Stimulated activated CD4-positive, alpha-beta T cell treated with anti-CD3 and anti-CD28 coated beads, TNF-alpha, amount 100 ng/mL, for 24 hours (primary cell): ENCODE data around the gene ITGBL1.
"Not testable (repeated sequence)": the region's sequence is repeated elsewhere in the genome, so short reads cannot be mapped to it uniquely, and the experiment has no call there.

Source experiments
- DNase-seq, 3 experiments: peaks; one replicate each; pipeline ENCODE4 v3.0.0-alpha.2; 2020; ENCODE audit warnings: low read depth in 3 of 3

Gene ITGBL1

GRCh38 chr13:101511766-101512165 lies 59.3 kb downstream of the ITGBL1 start:
- DNase-seq, result no peak

- DNase-seq, result no peak
Measured at GRCh38 chr13:101512650-101513049, 60.2 kb downstream of the ITGBL1 start.

GRCh38 chr13:101514100-101514499 lies 61.6 kb downstream of the ITGBL1 start:
- no peak for DNase-seq

- DNase-seq, result peak in 1 of 3 experiments; percentile 10
Measured at GRCh38 chr13:101514695-101515275, 62.3 kb downstream of the ITGBL1 start.

- no peak for DNase-seq
Measured at GRCh38 chr13:101515504-101515903, 63.0 kb downstream of the ITGBL1 start.

- DNase-seq, result no peak
Measured at GRCh38 chr13:101516262-101516661, 63.8 kb downstream of the ITGBL1 start.

GRCh38 chr13:101520672-101521071 lies 68.2 kb downstream of the ITGBL1 start:
- peak in 1 of 3 experiments; percentile 3 for DNase-seq

- no peak for DNase-seq
Measured at GRCh38 chr13:101521371-101521770, 68.9 kb downstream of the ITGBL1 start.

GRCh38 chr13:101522607-101523006 lies 70.1 kb downstream of the ITGBL1 start:
- DNase-seq, result no peak

- no peak for DNase-seq
Measured at GRCh38 chr13:101523154-101524131, 71.0 kb downstream of the ITGBL1 start.

GRCh38 chr13:101527130-101527529 lies 74.7 kb downstream of the ITGBL1 start:
- no peak for DNase-seq

- no peak for DNase-seq
Measured at GRCh38 chr13:101529422-101529821, 76.9 kb downstream of the ITGBL1 start.

- DNase-seq, result no peak
Measured at GRCh38 chr13:101530293-101530692, 77.8 kb downstream of the ITGBL1 start.

GRCh38 chr13:101535192-101535746 lies 82.8 kb downstream of the ITGBL1 start:
- no peak for DNase-seq

- no peak for DNase-seq
Measured at GRCh38 chr13:101536079-101536478, 83.6 kb downstream of the ITGBL1 start.

- DNase-seq, result not testable (repeated sequence)
Measured at GRCh38 chr13:101544544-101544943, 92.1 kb downstream of the ITGBL1 start.

- DNase-seq, result no peak
Measured at GRCh38 chr13:101544979-101545378, 92.5 kb downstream of the ITGBL1 start.

- DNase-seq, result no peak
Measured at GRCh38 chr13:101545521-101545920, 93.0 kb downstream of the ITGBL1 start.

- DNase-seq, result no peak
Measured at GRCh38 chr13:101552286-101552685, 99.8 kb downstream of the ITGBL1 start.

- no peak for DNase-seq
Measured at GRCh38 chr13:101552786-101553185, 100.3 kb downstream of the ITGBL1 start.

GRCh38 chr13:101554420-101555125 lies 102.1 kb downstream of the ITGBL1 start:
- no peak for DNase-seq

- DNase-seq, result no peak
Measured at GRCh38 chr13:101555610-101556009, 103.1 kb downstream of the ITGBL1 start.
